ENCODE data around the gene TNNC2. TPM values are rescaled to one million over a fixed set of nuclear protein-coding genes. Genes with fewer than 3 reads are reported as not detected.

TNNC2 gene
- total and polyA plus RNA-seq, 2 donors (not counting 3 experiments of a cell fraction or from before 2014, with no cell fraction given), result 0.26 TPM; not detected in 1

- Histone ChIP-seq H3K9me1 (replicated peaks; ENCODE audit: control insufficient read depth, extremely low read depth, insufficient read depth, low read length) (no peaks in the 10 kb centered on the region), H4K20me1 (replicated peaks; ENCODE audit: control insufficient read depth, extremely low read depth, insufficient read depth, low read length) (no peaks in the 10 kb centered on the region), H3K9me3 (replicated peaks; ENCODE audit: control insufficient read depth, insufficient read depth, low read length) (no peaks in the 10 kb centered on the region), H3K4me2 (ENCODE audit: insufficient read depth, low read length) (no peak overlapping the region), H3K36me3 (ENCODE audit: control insufficient read depth in 2 of 2, extremely low read depth in 1 of 2, insufficient read depth in 2 of 2, low read length in 2 of 2) (no peaks in the 10 kb centered on the region), H3K27me3 (ENCODE audit: control insufficient read depth in 2 of 2, insufficient read depth in 2 of 2, low read length in 2 of 2) (no peaks in the 10 kb centered on the region), H3K4me3 (replicated peaks in 1 of 3; ENCODE audit: insufficient read depth in 1 of 3, low read depth in 1 of 3, low read length in 3 of 3) (no peak overlapping the region), H2AFZ (ENCODE audit: low read depth, low read length) (no peak overlapping the region), H3K27ac (ENCODE audit: insufficient read depth, low read depth, low read length) (no peak overlapping the region), H3K9ac (replicated peaks; ENCODE audit: extremely low read depth, insufficient read depth, low read length) (no peak overlapping the region), H3K4me1 (ENCODE audit: control insufficient read depth, extremely low read depth, insufficient read depth, low read length) (peaks cover 17% of the 10 kb centered on the region), H3K79me2 (ENCODE audit: control insufficient read depth, insufficient read depth, low read length) (peaks cover 25% of the 10 kb centered on the region)
- DNase-seq (ENCODE audit: low read depth, low spot score) (no peak), FAIRE-seq (no peak)
- intact Hi-C loops (cut with micrococcal nuclease), result loop anchor here (10.0 kb wide), 2 partner anchors 268 to 548 kb away; partner anchors contain the start of gene NCOA5
- BruUV-seq (replicated peaks), result no TSS peak
- ChIA-PET POLR2A (no interaction called here), CTCF (interaction anchor here (1.8 kb wide), 1 partner anchor 18 kb away, joined by 4 read pairs; no protein-coding TSS in a partner anchor)
- TF ChIP-seq FOS (IDR thresholded peaks at IDR 0.05; ENCODE audit: borderline replicate concordance, insufficient read depth, low read length), result no peak
- TF ChIP-seq POLR2AphosphoS5 (IDR thresholded peaks at IDR 0.05; ENCODE audit: insufficient read depth, low read depth, low read length), result no peak
- no peak for TF ChIP-seq POLR2A (IDR thresholded peaks at IDR 0.05; ENCODE audit: low read depth, low read length)
- no peak for TF ChIP-seq CTCF (IDR thresholded peaks at IDR 0.05; ENCODE audit: extremely low read depth in 1 of 2, insufficient read depth in 1 of 2, low read depth in 1 of 2, low read length in 2 of 2)
- TF ChIP-seq GATA2 (IDR thresholded peaks at IDR 0.05; ENCODE audit: insufficient read depth, insufficient read length, low read depth, low read length), result no peak
- no peak for TF ChIP-seq MAX (IDR thresholded peaks at IDR 0.05; ENCODE audit: insufficient read depth, insufficient read length)
- TF ChIP-seq JUN (IDR thresholded peaks at IDR 0.05; ENCODE audit: borderline replicate concordance, insufficient read depth, insufficient read length, low read depth), result no peak
- TF ChIP-seq EZH2 (IDR thresholded peaks at IDR 0.05; ENCODE audit: borderline replicate concordance, low read depth, low read length, severe bottlenecking), result no peak
- TF ChIP-seq MYC (IDR thresholded peaks at IDR 0.05; ENCODE audit: low read depth, low read length), result no peak
- dilution Hi-C loops (cut with MboI; ENCODE audit: extremely low pct_ligation_motif_present, low sequenced_read_pairs), result no loop called here
Measured at GRCh38 chr20:45816951-45817350, 10.2 kb downstream of the TNNC2 start.

All from endothelial cell of umbilical vein (primary cell).